Measurements from ENCODE around the gene CLEC4D. TPM values are rescaled to one million over a fixed set of nuclear protein-coding genes. Genes with fewer than 3 reads are reported as not detected.

The CLEC4D gene
- total and polyA plus RNA-seq, 2 experiments from 2014 or later = not detected

DNA sequence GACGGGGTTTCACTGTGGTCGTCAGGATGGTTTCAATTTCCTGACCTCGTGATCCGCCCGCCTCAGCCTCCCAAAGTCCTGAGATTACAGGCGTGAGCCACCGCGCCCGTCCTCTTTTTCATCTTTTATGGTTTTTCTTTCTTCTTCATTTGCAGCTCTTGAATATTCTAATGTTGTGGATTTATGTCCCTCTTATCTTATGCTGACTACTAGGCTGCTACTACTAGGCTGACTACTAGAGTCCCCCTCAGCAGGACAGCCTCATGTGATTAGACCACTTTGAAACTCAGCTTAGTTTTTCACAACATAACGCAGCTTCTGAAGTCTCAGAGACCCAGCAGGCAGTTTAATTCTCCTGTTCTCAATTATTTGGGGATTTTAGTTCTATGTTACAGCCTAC is 28.3 kb downstream of the CLEC4D start:
- 87 to 88% methylated on average over 10 of the region's 10 CpGs for WGBS, 2 experiments (ENCODE audit: low coverage in 1 of 2, low lambda C conversion rate in 2 of 2, missing lambda C conversion rate in 2 of 2)

DNA sequence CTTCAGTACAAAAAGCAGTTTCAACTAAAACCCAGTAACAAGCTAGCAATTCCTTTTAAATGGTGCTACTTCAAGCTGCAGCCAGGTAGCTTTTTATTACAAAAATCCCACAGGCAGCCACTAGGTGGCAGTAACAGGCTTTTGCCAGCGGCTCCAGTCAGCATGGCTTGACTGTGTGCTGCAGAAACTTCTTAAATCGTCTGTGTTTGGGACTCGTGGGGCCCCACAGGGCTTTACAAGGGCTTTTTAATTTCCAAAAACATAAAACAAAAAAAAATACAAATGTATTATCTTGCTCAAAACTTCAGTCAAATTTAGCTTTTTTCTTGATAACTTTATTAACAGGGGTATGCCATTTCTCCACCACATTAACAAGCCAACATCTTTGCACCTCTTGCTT is 31.0 kb downstream of the CLEC4D start:
- H3K4me1 ChIP-seq (ENCODE audit: insufficient read depth) = no peaks in the 10 kb centered on the region
- in situ Hi-C loops (cut with MboI) = no loop called here
- peak; percentile 68 for DNase-seq
- no peak overlapping the region for H3K9ac ChIP-seq
- WGBS, 2 experiments (ENCODE audit: low coverage in 1 of 2, low lambda C conversion rate in 2 of 2, missing lambda C conversion rate in 2 of 2) = 0% methylated on average over 3 of the region's 3 CpGs
- no peak overlapping the region for H3K4me3 ChIP-seq
- H3K9me3 ChIP-seq (ENCODE audit: low read depth) = no peaks in the 10 kb centered on the region
- H3K27ac ChIP-seq = no peak overlapping the region
- H4K20me1 ChIP-seq (ENCODE audit: insufficient read depth) = no peaks in the 10 kb centered on the region
- no peaks in the 10 kb centered on the region for H3K9me2 ChIP-seq (ENCODE audit: insufficient read depth)
- H3F3A ChIP-seq (ENCODE audit: insufficient read depth) = no peaks in the 10 kb centered on the region
- no peaks in the 10 kb centered on the region for H3K36me3 ChIP-seq (ENCODE audit: low read depth)
- peak overlapping the region; percentile 33 for H3K4me2 ChIP-seq (ENCODE audit: unreplicated experiment)
- H3K27me3 ChIP-seq (replicated peaks; ENCODE audit: insufficient read depth) = peaks cover 7% of the 10 kb centered on the region; the same call in 1 of the 2 replicates
- no peaks in the 10 kb centered on the region for H3K79me2 ChIP-seq (ENCODE audit: insufficient read depth)
- no peak for TF ChIP-seq EZH2phosphoT487 (IDR thresholded peaks at IDR 0.05; ENCODE audit: insufficient read depth, low read depth)
- no peak for TF ChIP-seq EZH2 (IDR thresholded peaks at IDR 0.05; ENCODE audit: insufficient read depth, poor library complexity, severe bottlenecking)
- no peak overlapping the region for H2AFZ ChIP-seq

More for the DNA sequence above, 28.3 kb downstream of the CLEC4D start:
- Histone ChIP-seq H3K36me3 (ENCODE audit: low read depth) (no peaks in the 10 kb centered on the region), H3K9ac (no peak overlapping the region), H3K9me3 (ENCODE audit: low read depth) (no peaks in the 10 kb centered on the region), H3K27ac (no peak overlapping the region), H3K79me2 (ENCODE audit: insufficient read depth) (no peaks in the 10 kb centered on the region), H3K4me2 (ENCODE audit: unreplicated experiment) (no peak overlapping the region), H2AFZ (no peak overlapping the region), H3K4me1 (ENCODE audit: insufficient read depth) (no peaks in the 10 kb centered on the region), H3K4me3 (no peak overlapping the region), H3K9me2 (ENCODE audit: insufficient read depth) (no peaks in the 10 kb centered on the region), H4K20me1 (ENCODE audit: insufficient read depth) (no peaks in the 10 kb centered on the region), H3F3A (ENCODE audit: insufficient read depth) (no peaks in the 10 kb centered on the region), H3K27me3 (replicated peaks; ENCODE audit: insufficient read depth) (peaks cover 13% of the 10 kb centered on the region; the same call in 1 of the 2 replicates)
- no peak for DNase-seq
- TF ChIP-seq EZH2phosphoT487 (IDR thresholded peaks at IDR 0.05; ENCODE audit: insufficient read depth, low read depth) (no peak), EZH2 (IDR thresholded peaks at IDR 0.05; ENCODE audit: insufficient read depth, poor library complexity, severe bottlenecking) (no peak)
- in situ Hi-C loops (cut with MboI) = no loop called here

DNA sequence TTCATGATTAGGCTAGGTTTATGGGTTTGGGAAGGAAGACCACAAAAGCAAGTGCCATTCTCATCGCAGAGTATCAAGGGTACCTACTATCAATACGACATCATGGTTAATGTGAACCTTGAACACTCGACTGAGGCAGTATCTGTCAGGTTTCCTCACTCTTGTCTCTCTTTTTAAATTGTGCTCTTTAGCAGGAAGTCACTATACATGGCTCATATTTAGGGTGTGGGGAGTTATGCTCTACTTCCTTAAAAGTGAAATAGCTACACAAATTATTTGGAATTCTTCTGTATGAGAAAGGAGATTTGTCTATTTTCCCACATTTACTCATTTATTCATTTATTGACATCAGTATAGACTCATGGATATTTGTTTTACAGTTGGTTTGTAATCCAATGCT is 33.3 kb downstream of the CLEC4D start:
- Histone ChIP-seq H3F3A (ENCODE audit: insufficient read depth) (no peaks in the 10 kb centered on the region), H3K27ac (no peak overlapping the region), H4K20me1 (ENCODE audit: insufficient read depth) (no peaks in the 10 kb centered on the region), H3K36me3 (ENCODE audit: low read depth) (no peaks in the 10 kb centered on the region), H3K4me3 (no peak overlapping the region), H3K9me2 (ENCODE audit: insufficient read depth) (no peaks in the 10 kb centered on the region), H3K4me1 (ENCODE audit: insufficient read depth) (no peaks in the 10 kb centered on the region), H3K27me3 (replicated peaks; ENCODE audit: insufficient read depth) (no peaks in the 10 kb centered on the region; the same call in 1 of the 2 replicates), H3K4me2 (ENCODE audit: unreplicated experiment) (no peak overlapping the region), H3K79me2 (ENCODE audit: insufficient read depth) (no peaks in the 10 kb centered on the region), H3K9ac (no peak overlapping the region), H3K9me3 (ENCODE audit: low read depth) (no peaks in the 10 kb centered on the region), H2AFZ (no peak overlapping the region)
- TF ChIP-seq EZH2 (IDR thresholded peaks at IDR 0.05; ENCODE audit: insufficient read depth, poor library complexity, severe bottlenecking) (no peak), EZH2phosphoT487 (IDR thresholded peaks at IDR 0.05; ENCODE audit: insufficient read depth, low read depth) (no peak)
- in situ Hi-C loops (cut with MboI) = no loop called here
- 71 to 73% methylated on average over 3 of the region's 3 CpGs for WGBS, 2 experiments (ENCODE audit: low coverage in 1 of 2, low lambda C conversion rate in 2 of 2, missing lambda C conversion rate in 2 of 2)
- no peak for DNase-seq

DNA sequence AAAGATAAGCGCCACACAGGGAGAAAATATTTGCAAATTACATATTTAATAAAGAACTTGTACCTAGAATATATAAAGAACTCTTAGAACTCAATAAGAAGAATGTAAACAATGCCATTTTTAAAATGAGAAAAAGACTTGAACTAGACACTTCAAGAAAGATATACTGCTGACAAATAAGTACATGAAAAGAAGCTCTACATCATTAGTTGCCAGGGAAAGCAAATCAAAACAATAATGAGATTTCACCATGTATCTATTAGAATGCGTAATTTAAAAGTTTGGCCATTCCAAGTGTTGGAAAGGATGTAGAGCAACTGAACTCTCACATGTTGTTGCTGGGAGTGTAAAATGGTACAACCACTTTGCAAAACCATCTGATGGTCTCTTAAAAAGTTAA is 34.3 kb downstream of the CLEC4D start:
- Histone ChIP-seq H3K79me2 (ENCODE audit: insufficient read depth) (no peaks in the 10 kb centered on the region), H3K27me3 (replicated peaks; ENCODE audit: insufficient read depth) (no peaks in the 10 kb centered on the region; the same call in 1 of the 2 replicates), H2AFZ (no peak overlapping the region), H3K9ac (no peak overlapping the region), H3K4me1 (ENCODE audit: insufficient read depth) (no peaks in the 10 kb centered on the region), H3K36me3 (ENCODE audit: low read depth) (no peaks in the 10 kb centered on the region), H3K4me3 (no peak overlapping the region), H3F3A (ENCODE audit: insufficient read depth) (no peaks in the 10 kb centered on the region), H3K4me2 (ENCODE audit: unreplicated experiment) (no peak overlapping the region), H4K20me1 (ENCODE audit: insufficient read depth) (no peaks in the 10 kb centered on the region), H3K9me3 (ENCODE audit: low read depth) (no peaks in the 10 kb centered on the region), H3K27ac (no peak overlapping the region), H3K9me2 (ENCODE audit: insufficient read depth) (no peaks in the 10 kb centered on the region)
- in situ Hi-C loops (cut with MboI) = no loop called here
- TF ChIP-seq EZH2phosphoT487 (IDR thresholded peaks at IDR 0.05; ENCODE audit: insufficient read depth, low read depth) (no peak), EZH2 (IDR thresholded peaks at IDR 0.05; ENCODE audit: insufficient read depth, poor library complexity, severe bottlenecking) (no peak)
- WGBS, 2 experiments (ENCODE audit: low coverage in 1 of 2, low lambda C conversion rate in 2 of 2, missing lambda C conversion rate in 2 of 2) = 58 to 69% methylated on average over 2 of the region's 2 CpGs
- no peak for DNase-seq

GRCh38 chr12:8548192-8548591 is 34.9 kb downstream of the CLEC4D start:
- no peaks in the 10 kb centered on the region for H3K9me2 ChIP-seq (ENCODE audit: insufficient read depth)
- H3K9me3 ChIP-seq (ENCODE audit: low read depth) = no peaks in the 10 kb centered on the region
- no peak overlapping the region for H3K4me3 ChIP-seq
- no peaks in the 10 kb centered on the region for H3K4me1 ChIP-seq (ENCODE audit: insufficient read depth)
- no peaks in the 10 kb centered on the region for H3F3A ChIP-seq (ENCODE audit: insufficient read depth)
- no peak overlapping the region for H3K9ac ChIP-seq
- no peak overlapping the region for H2AFZ ChIP-seq
- H3K4me2 ChIP-seq (ENCODE audit: unreplicated experiment) = no peak overlapping the region
- 46 to 51% methylated on average over 2 of the region's 2 CpGs for WGBS, 2 experiments (ENCODE audit: low coverage in 1 of 2, low lambda C conversion rate in 2 of 2, missing lambda C conversion rate in 2 of 2)
- no peak for DNase-seq
- H3K79me2 ChIP-seq (ENCODE audit: insufficient read depth) = no peaks in the 10 kb centered on the region
- no peaks in the 10 kb centered on the region for H4K20me1 ChIP-seq (ENCODE audit: insufficient read depth)
- in situ Hi-C loops (cut with MboI) = no loop called here
- H3K36me3 ChIP-seq (ENCODE audit: low read depth) = no peaks in the 10 kb centered on the region
- no peaks in the 10 kb centered on the region; the same call in 1 of the 2 replicates for H3K27me3 ChIP-seq (replicated peaks; ENCODE audit: insufficient read depth)
- H3K27ac ChIP-seq = no peak overlapping the region
- TF ChIP-seq EZH2phosphoT487 (IDR thresholded peaks at IDR 0.05; ENCODE audit: insufficient read depth, low read depth) (no peak), EZH2 (IDR thresholded peaks at IDR 0.05; ENCODE audit: insufficient read depth, poor library complexity, severe bottlenecking) (no peak)

All from GM23248 (cell line).